GM21717 (cell line): ENCODE results near the gene PDLIM3.

Source experiments
- ATAC-seq: cut with Tn5 transposase; IDR thresholded peaks from one replicate; pipeline ENCODE4 v1.9.1; 2021; ENCODE audit warnings: mild to moderate bottlenecking, moderate library complexity; ENCODE audit not compliant: unreplicated experiment

The PDLIM3 gene

DNA sequence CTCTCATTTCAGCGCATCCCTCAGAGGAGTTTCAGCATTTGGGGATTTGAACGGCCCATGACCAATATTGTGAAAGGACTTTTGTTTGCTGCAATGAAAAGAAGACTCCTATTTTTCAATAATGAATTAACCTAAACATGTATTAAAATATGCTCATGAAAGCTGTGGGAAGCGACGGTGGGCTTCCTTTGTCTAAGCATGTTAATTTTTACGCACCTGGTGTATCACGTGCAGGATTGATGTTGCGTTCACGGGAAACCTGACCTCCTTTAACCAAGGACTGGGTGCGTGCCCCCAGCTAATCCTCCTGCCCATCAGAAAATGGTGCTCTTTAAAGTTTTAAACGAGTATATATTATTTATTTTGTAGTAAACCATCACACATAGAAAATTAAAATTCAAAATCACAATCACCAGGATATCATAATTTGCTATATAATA lies 63.2 kb downstream of the PDLIM3 start:
- no peak for ATAC-seq

DNA sequence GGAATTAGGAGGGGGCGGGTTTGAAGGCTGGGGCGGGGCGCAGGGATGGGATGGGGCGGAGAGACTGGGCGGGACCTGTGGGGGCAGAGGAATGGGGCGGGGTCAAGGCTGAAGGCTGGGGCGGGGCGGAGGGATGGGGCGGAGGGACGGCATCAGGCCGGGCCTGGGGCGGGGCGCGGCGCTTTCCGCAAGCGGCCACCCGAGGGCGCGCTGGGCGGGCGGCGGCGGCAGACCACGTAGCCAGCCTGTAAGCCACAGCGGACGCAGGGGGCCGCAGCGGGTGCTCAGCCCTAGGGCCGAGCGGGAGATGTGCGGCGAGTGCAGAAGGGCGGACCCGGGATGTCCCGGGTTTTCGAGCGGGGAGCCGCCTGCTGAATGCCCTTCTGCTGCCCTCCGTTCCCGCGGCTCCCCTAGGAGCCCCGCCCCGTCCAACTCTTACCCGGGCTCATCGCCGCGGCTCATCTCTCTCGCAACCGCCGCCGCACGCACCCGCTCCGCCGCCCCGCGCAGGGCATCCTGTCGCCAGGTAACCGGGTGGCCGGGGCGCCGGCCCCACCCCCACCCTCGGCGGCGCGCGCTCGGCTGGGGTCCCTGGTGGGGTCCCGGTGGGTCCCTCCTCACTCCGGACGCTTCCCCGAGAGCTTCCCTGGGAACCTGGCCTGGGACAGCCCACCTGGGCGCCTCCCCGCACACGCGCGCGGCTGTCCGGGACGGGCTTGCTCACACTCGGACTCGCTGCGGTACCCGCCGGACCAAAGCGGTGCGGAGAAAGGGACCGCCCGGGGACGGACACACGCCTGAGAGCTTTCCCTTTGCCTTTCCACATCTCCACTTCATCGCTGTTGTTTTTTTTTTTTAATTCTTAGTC lies 63.8 kb downstream of the PDLIM3 start, which contains the start of gene CCDC110:
TSS of gene CCDC110 (minus strand) at position 499 of the 868 bp plus-strand sequence. CDS start at position 449, 50 bp downstream.
- peak; percentile 88 for ATAC-seq

DNA sequence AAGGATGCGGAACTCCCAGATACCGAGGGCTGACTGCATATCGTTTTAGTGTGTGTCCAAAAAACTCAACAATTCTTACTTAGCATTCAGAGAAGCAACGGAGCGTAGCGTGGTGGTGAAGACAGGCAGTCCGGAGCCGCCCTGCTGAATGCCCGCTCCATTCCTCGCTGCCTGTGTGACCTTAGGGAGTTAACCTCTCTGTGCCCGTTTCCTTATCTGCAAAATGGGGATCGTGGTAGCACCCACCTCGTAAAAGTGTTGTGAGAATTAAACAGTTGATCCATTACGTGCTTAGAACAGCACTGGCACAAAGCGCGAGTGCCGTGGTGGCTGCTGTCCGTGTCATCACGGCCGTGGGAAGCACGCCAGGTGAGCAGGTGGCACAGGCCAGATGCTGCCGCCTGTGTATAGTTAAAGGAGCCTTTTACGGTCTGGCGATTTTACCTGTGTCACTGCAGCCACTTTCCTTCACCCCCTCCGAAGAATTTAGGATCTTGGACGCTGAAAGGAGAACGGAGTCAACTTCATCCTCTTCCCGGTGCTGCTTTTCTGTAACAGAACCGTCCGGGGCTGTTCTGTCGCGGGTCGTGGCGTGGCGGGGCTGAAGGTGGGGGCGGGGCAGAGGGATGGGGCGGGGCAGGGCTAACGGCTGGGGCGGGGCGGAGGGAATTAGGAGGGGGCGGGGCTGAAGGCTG lies 64.7 kb downstream of the PDLIM3 start:
- no peak for ATAC-seq

DNA sequence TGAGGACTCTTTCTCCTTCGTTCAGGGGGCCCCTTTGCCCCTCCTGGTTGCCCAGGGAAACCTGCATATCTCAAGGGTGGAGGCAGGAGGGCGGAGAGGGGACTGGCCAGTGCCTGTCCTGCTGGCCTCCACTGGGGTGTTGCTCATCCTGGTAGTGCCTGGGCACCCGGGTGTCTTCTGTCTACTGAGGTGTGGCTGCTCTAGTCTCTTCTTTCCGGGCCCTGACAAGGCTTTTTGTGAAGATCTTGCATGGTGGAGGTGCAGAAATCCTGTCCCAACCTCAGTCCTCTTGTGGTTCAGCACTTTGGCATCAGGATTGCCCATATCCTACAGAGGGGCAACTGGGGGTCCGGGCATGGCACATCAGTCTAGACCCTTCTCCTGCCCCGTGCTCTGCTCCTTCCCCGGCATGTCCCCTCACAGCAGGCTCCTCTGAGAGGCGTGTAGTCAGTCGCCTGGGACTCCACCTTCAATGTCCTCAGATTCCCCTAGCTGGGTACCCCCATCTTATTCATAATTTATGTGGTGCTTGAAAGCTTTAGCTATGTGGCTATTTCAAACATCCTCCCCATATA lies 65.6 kb downstream of the PDLIM3 start:
- no peak for ATAC-seq

DNA sequence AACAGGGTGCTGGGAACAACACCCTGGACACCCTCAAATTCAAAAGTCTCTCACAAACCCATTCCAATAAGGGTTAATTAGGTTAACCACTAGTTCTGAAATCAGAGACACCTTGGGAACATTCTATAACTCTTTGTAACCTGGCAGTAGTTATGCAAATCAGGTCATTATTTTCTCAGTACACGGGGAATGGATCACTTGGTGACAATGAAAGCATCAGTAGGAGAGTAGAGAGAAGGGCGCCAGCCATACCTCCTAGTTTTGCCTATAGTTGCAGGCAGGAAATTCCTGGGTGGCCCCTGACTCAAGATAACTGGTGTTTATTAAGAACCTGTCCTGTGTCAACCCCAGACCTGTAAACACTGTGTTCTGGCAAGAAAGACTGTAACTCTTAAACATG lies 66.3 kb downstream of the PDLIM3 start:
- no peak for ATAC-seq

DNA sequence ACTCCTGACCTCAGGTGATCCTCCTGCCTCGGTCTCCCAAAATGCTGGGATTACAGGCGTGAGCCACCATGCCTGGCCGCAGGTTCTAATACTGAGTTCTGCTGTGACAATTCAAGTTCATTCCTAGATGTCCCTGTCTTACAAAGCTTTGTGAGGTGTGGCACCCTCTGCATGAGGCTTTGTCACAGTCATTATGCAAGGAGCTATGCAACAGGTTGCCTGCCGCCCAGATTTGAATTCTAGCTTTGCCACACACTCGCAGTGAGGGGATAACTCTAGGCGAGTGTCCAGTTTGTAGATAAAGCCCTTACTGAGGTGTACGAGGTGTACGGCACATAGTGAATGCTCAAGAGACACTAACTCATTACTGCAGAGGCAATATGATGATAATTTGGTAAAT lies 67.3 kb downstream of the PDLIM3 start:
- no peak for ATAC-seq

DNA sequence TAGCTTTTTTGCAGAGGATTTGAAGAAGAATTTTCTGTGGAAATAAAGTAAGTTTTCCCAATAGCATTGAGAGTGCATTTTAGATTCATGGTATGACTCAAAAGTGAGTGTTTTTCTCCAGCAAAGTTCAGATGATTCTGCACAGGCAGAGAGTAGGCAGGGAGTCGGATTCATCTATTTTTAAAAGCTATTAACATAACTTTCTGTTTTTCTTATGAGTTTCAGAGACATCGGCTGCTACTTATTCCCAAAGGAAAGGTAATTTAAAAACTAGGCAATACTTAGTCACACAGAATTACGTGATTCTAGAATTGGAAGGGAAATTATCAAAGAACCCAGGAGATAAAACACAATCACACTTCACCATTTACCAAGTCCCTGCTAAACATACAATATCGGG lies 68.2 kb downstream of the PDLIM3 start:
- no peak for ATAC-seq

DNA sequence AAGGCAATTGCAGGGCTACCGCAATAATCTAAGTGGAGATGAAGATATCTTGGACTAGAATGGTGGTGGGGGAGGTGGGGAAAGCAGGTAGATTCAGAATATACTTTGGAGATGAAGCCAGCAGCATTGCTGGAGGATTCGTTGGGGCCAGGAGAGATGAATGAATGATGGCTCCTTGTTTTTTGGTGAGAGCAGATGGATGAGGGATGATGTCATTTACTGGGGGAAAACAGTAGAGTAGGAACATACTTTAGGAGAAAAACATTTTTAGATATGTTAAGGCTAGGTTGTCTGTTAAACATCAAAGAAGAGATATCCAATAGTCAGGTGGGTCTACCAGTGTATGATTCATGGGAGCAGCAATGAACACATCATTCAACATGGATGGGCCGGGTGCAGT lies 69.6 kb downstream of the PDLIM3 start:
- no peak for ATAC-seq

DNA sequence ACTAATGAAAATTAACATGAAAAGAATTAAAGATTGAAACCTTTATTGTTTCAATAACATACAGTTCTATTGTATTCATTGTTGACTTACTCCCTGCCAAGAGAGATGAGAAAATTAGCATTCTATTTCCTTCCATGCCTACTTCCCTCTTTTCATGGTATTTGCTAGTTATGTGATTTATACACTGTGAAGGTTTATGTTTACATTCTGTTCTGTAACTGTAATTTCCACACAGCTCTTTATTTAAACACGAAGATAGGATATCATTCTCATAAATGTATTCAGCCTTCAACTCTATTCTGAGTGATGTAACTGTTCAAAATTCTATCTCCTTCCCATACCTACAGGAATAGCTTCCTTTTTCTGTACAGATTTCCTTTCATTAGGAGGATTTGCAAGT lies 70.4 kb downstream of the PDLIM3 start:
- no peak for ATAC-seq

DNA sequence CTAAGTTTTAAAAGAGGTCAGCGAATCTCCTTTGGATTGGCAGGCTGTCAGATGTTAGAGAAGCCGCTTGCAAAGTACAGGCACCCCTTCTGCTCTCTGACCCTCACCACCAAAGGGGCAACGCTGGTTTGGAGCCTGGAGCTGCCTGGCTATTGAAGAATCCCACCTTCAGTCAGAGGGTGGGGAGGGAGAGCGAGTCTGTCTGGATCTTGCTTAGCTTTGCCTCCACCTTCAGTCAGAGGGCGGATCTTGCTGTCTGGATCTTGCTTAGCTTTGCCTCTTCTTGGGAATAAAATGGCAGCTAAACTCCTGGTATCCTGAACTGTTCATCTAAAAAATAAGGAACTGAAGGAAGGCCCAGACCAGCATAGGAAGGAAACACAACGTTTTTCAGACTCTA lies 71.1 kb downstream of the PDLIM3 start:
- no peak for ATAC-seq

DNA sequence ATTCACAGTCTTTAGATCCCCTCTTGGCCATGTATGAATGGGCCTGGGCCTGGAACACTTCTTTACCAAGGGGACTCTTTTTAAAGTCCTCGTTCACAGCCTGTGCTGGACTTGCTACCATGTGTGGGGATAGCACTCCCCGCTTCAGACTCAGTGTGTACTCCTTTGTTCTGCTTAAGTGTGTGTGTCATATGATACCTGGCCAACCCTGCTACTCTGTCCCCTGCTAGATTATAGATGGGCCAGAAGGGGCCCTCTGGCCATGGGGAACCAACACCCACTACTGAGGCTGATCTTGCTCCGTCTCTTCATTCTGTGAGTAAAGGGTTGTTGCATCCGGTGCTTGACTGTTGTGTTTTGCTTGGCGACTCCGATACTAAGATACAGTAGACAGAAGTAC lies 71.8 kb downstream of the PDLIM3 start:
- no peak for ATAC-seq

DNA sequence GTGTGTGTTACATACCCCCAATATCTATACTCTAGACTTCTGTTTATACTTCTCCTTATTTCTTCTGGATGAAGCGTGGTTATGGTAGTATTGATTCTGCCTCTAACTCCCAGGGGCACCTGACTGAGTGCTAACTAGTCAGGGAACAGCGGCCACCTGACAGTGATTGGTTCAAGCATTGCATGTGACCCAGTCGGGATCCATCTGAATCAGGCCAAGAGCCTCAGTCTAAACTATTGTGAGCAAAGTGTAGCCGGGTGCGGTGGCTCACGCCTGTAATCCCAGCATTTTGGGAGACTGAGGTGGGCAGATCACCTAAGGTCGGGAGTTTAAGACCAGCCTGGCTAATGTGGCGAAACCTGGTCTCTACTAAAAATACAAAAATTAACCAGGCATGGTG lies 73.7 kb downstream of the PDLIM3 start:
- no peak for ATAC-seq

DNA sequence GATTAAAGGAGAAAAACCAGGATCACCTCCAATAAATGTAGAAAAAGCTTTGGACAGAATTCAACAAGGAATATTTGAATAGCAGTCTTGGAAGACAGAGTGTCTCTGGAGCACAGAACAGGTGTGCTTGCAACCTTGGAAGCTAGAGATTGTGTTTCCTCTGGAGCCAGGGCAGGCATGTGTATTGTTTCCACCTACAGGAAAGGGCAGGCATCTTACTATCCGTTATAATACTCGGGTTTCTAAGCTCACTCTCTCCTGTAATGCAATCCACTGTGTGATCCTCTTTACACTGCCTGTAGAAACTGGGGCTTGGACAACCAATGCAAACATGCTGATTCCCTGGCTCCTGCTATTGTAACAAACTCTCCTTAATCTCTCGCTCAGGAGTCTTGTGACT lies 78.2 kb downstream of the PDLIM3 start:
- no peak for ATAC-seq

DNA sequence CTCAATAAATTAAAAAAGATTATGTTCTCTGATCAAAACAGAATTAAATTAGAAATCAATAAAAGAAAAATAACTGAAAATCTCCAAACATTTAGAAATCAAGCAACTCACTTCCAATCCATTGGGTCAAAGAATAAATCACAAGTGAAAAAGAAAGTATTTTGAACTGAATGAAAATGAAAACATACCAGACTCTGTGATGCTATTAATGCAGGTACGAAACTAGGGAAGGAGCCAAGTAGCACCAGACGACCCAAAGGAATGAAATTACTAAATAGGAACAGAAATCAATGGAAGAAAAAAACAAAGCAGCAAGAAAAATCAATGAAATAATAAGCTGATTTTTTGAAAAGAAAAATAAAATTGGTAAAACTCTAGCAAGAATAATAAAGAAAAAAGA lies 79.2 kb downstream of the PDLIM3 start:
- ATAC-seq = no peak
